Liver (tissue), 3 donors: ENCODE data around the gene COL23A1.

Source experiments
- GABPA ChIP-seq, 2 donors: IDR thresholded peaks in 1 of 2; conservative IDR thresholded peaks in 1 of 2; 2 replicates each; pipeline ENCODE4 v1.6.1; 2016; ENCODE audit warnings: antibody characterized with exemption in 2 of 2, mild to moderate bottlenecking in 1 of 2, moderate library complexity in 1 of 2
- MAX ChIP-seq: IDR thresholded peaks from 2 replicates; pipeline ENCODE4 v1.6.1; 2016; ENCODE audit warnings: antibody characterized with exemption
- RAD21 ChIP-seq, 2 donors: IDR thresholded peaks; 2 replicates each; pipeline ENCODE4 v1.6.1; 2016; ENCODE audit warnings: antibody characterized with exemption in 2 of 2, mild to moderate bottlenecking in 2 of 2
- SP1 ChIP-seq: IDR thresholded peaks from 2 replicates; pipeline ENCODE4 v1.6.1; 2018; ENCODE audit warnings: antibody characterized with exemption, mild to moderate bottlenecking
- TAF1 ChIP-seq: conservative IDR thresholded peaks from 2 replicates; pipeline ENCODE4 v1.6.1; 2016; ENCODE audit warnings: antibody characterized with exemption, mild to moderate bottlenecking
- TF ChIP-seq, protein P1 (sequence below): fragments of 150-350 bp; IDR thresholded peaks from 2 replicates; pipeline ENCODE4 v1.5.1; 2017; ENCODE audit warnings: improper control_type of control experiment, low read depth, low read length; ENCODE audit not compliant: missing input control
- TF ChIP-seq, protein P2 (sequence below): IDR thresholded peaks from 2 replicates; pipeline ENCODE4 v1.6.1; 2016; ENCODE audit warnings: antibody characterized with exemption
- TF ChIP-seq, protein P3 (sequence below): IDR thresholded peaks from 2 replicates; pipeline ENCODE4 v1.6.1; 2016; ENCODE audit warnings: antibody characterized with exemption, mild to moderate bottlenecking
- donor health status: healthy.
- donor health status: healthy.

DNA sequence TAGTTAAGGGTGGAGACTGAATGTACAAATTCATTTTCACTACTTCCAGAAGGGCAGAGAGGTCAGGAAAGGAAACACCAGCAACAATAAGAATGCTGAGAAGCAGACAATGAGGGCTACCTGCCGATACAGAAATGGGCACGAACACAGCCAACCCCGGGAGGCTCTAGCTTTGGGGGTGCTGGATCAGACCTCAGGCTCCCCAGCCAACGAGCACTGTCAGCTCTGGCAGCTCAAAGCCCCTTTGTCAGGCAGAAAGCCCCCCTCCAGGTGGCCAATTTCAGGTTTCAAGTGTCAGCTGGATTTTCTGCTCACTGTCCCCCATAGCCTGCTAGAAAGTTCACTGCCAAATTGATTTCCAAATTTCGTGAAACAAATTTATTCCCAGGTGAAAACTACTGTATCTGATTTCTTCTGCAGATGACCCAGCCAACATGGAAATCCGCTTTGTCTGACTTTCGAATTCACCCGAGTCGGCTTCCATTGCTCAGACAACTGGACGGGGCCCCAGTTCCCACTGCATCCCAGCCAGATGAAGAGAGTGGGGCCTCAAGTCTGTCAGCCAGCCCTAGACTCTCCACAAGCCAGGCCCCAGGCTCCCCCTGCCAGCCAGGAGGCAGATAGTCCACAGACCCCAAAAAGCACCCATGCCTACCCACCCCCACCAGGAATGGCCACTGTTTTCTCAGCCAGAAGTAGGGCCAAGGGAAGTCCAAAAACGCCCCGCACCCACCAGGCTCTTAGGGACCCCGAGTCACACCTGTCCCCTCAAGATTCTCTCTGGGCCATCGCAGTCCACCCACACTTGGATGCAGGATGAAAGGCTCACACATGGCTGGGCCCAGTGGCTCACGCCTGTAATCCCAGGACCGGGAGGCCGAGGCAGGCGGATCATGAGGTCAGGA, 261.1 kb downstream of the COL23A1 start:
- TF ChIP-seq TAF1 (no peak), GABPA (IDR thresholded peaks at IDR 0.05 in 1 of 2, conservative IDR thresholded peaks at IDR 0.05 in 1 of 2) (no peak), SP1 (no peak), MAX (no peak), RAD21 (IDR thresholded peaks at IDR 0.05) (no peak)
- TF ChIP-seq, protein P1, sequence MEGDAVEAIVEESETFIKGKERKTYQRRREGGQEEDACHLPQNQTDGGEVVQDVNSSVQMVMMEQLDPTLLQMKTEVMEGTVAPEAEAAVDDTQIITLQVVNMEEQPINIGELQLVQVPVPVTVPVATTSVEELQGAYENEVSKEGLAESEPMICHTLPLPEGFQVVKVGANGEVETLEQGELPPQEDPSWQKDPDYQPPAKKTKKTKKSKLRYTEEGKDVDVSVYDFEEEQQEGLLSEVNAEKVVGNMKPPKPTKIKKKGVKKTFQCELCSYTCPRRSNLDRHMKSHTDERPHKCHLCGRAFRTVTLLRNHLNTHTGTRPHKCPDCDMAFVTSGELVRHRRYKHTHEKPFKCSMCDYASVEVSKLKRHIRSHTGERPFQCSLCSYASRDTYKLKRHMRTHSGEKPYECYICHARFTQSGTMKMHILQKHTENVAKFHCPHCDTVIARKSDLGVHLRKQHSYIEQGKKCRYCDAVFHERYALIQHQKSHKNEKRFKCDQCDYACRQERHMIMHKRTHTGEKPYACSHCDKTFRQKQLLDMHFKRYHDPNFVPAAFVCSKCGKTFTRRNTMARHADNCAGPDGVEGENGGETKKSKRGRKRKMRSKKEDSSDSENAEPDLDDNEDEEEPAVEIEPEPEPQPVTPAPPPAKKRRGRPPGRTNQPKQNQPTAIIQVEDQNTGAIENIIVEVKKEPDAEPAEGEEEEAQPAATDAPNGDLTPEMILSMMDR, result no peak
- TF ChIP-seq, protein P2, sequence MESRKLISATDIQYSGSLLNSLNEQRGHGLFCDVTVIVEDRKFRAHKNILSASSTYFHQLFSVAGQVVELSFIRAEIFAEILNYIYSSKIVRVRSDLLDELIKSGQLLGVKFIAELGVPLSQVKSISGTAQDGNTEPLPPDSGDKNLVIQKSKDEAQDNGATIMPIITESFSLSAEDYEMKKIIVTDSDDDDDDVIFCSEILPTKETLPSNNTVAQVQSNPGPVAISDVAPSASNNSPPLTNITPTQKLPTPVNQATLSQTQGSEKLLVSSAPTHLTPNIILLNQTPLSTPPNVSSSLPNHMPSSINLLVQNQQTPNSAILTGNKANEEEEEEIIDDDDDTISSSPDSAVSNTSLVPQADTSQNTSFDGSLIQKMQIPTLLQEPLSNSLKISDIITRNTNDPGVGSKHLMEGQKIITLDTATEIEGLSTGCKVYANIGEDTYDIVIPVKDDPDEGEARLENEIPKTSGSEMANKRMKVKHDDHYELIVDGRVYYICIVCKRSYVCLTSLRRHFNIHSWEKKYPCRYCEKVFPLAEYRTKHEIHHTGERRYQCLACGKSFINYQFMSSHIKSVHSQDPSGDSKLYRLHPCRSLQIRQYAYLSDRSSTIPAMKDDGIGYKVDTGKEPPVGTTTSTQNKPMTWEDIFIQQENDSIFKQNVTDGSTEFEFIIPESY, result no peak
- TF ChIP-seq, protein P3, sequence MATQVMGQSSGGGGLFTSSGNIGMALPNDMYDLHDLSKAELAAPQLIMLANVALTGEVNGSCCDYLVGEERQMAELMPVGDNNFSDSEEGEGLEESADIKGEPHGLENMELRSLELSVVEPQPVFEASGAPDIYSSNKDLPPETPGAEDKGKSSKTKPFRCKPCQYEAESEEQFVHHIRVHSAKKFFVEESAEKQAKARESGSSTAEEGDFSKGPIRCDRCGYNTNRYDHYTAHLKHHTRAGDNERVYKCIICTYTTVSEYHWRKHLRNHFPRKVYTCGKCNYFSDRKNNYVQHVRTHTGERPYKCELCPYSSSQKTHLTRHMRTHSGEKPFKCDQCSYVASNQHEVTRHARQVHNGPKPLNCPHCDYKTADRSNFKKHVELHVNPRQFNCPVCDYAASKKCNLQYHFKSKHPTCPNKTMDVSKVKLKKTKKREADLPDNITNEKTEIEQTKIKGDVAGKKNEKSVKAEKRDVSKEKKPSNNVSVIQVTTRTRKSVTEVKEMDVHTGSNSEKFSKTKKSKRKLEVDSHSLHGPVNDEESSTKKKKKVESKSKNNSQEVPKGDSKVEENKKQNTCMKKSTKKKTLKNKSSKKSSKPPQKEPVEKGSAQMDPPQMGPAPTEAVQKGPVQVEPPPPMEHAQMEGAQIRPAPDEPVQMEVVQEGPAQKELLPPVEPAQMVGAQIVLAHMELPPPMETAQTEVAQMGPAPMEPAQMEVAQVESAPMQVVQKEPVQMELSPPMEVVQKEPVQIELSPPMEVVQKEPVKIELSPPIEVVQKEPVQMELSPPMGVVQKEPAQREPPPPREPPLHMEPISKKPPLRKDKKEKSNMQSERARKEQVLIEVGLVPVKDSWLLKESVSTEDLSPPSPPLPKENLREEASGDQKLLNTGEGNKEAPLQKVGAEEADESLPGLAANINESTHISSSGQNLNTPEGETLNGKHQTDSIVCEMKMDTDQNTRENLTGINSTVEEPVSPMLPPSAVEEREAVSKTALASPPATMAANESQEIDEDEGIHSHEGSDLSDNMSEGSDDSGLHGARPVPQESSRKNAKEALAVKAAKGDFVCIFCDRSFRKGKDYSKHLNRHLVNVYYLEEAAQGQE, result no peak
